Frontal cortex (tissue), 4 donors: ENCODE measurements around the gene TRA2A. TPM values are rescaled to one million over a fixed set of nuclear protein-coding genes. Genes with fewer than 3 reads are reported as not detected.
"Not testable (repeated sequence)": the region's sequence is repeated elsewhere in the genome, so short reads cannot be mapped to it uniquely, and the experiment has no call there.

Experiments used
- DNase-seq, 2 donors: peaks; one replicate each; pipeline ENCODE4 v3.0.0; 2012; ENCODE audit warnings: low spot score in 2 of 2
- FAIRE-seq: peaks from 2 replicates; lab custom pipeline; 2012; peaks lifted over from hg19 to GRCh38; lab: Jason Lieb, UNC
- total RNA-seq: library from RNA; depleted of rRNA; stranded (reverse); fragments of >200 nt; gene quantifications from one replicate; pipeline ENCODE4 v1.2.3, GENCODE V29; 2014
- donor health status: control.
- donor health status: control.
- donor health status: control.

Gene TRA2A
- total RNA-seq, 1 donor from 2014 or later, result 51.4 TPM

DNA sequence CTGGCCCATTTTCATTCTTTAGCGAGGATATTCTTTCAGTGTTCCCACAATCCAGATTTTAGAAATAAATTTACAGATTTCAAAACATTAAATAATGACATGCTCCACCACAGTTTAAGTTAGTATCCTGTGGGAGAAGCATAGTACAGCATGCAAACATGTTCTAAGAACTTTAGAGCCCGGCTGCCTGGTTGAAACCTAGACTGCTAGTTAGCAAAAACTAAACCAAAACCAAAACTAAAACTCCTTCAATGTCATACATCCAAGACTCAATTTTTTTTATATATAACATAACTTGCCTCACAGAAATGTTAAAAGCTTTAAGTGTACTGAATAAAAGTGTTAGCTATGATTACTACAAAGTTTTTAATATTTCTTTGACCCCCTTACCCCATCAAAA, 17.0 kb downstream of the TRA2A start:
- FAIRE-seq, result no peak
- DNase-seq, result no peak

DNA sequence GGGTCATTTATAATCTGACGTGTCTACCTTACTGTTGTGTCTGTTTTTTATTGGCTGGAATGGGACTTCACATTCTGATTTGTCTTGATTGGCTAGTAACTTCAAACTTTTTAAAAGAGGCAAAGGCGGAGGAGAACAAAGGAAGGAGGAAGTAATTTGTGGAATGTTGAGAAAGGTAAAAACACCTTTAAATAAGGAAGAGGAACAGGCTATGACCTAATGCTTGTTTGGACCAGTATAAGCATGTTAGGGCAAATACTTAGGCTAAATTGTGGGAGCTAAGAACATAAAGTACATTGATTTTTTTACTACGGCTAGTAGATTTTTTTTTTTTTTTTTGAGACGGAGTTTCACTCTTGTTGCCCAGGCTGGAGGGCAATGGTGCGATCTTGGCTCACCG, 18.0 kb downstream of the TRA2A start:
- not testable (repeated sequence) for FAIRE-seq, DNase-seq

DNA sequence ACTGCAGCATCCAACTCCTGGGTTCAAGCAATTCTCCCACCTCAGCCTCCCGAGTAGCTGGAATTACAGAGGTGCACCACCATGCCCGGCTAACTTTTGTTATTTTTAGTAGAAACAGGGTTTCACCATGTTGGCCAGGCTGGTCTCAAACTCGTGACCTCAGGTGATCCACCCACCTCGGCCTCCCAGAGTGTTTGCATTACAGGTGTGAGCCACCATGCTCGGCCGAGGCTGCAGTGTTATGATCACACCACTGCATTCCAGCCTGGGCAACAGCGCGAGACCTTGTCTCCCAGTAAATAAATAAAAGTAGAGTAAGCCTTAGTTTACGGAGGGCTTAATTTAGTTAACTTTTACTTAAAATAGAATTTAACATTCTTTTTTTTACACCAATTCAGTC, 37.8 kb downstream of the TRA2A start:
- no peak for DNase-seq
- no peak for FAIRE-seq

DNA sequence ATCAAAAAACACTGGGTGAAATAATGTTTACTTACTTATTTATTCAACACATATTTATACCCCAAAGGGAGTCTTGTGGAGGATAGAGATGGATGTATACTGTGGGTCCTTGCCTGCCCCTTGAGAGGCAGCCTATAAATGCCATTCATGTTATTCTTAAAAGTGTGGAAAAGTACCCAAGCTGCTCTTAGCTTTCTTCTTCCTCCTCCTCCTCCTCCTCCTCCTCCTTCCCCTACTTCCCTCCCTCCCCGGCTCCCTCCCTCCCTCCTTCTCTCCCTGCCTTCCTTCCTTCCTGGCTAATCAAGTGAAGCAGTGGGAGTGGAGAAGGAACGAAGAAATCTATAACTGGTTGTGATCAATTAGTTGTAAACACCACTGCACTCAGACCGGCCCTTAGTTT, 40.3 kb downstream of the TRA2A start:
- FAIRE-seq (no peak), DNase-seq (no peak)

DNA sequence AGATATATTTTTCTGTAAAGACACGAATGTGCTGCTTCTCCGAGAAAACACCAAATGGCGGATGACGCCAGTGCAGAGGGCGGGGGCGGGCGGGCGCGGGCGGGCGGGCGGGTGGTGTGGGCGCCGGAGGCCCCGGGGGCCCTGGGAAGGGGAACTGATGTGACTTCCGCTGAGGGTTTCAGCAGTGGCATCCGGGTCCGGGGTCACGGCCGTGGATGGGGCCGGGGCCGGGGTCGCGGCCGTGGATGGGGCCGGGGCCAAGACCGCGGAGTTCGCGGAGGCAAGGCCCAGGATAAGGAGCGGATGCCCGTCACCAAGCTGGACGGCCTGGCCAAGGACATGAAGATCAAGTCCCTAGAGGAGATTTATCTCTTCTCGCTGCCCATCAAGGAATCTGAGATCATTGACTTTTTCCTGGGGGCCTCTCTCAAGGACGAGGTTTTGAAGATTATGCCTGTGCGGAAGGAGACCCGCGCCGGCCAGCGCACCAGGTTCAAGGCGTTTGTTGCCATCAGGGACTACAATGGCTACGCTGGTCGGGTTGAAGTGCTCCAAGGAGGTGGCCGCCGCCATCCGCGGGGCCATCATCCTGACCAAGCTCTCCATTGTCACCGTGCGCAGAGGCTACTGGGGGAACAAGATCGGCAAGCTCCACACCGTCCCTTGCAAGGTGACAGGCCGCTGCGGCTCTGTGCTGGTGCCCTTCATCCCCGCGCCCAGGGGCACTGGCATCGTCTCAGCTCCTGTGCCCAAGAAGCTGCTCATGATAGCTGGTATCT, 41.2 kb downstream of the TRA2A start:
- no peak for FAIRE-seq
- DNase-seq, result peak; percentile 62 to 63

- FAIRE-seq, DNase-seq: not testable (repeated sequence)
Observed at GRCh38 chr7:23488714-23489113, 43.1 kb downstream of the TRA2A start.

DNA sequence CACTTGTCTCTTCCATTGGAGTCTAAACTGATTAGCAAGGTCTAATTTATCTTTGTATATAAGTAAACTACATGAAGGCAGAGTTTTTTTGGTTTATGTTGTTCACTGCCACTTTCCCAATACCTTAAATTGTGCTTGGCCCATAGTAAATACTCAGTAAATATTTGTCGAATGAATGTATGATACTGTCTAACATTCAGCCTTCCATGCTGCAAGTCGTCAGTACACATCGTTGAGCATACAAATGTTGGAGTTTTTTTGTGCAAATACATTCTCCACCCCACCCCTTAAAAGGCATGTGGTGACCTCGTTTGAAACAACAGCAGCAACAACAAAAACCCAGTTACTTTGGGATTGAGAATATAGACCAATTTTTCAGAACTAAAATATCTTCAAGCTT, 44.1 kb downstream of the TRA2A start:
- FAIRE-seq, result no peak
- no peak for DNase-seq

GRCh38 chr7:23486002-23486773, 45.6 kb downstream of the TRA2A start:
- no peak for DNase-seq
- no peak for FAIRE-seq

- no peak for FAIRE-seq
Observed at GRCh38 chr7:23482686-23483085, 49.1 kb downstream of the TRA2A start.

GRCh38 chr7:23477962-23478866, 53.6 kb downstream of the TRA2A start:
- no peak for DNase-seq
- peak; percentile 70 for FAIRE-seq

More at GRCh38 chr7:23482686-23483085, 49.1 kb downstream of the TRA2A start:
- DNase-seq, result no peak

DNA sequence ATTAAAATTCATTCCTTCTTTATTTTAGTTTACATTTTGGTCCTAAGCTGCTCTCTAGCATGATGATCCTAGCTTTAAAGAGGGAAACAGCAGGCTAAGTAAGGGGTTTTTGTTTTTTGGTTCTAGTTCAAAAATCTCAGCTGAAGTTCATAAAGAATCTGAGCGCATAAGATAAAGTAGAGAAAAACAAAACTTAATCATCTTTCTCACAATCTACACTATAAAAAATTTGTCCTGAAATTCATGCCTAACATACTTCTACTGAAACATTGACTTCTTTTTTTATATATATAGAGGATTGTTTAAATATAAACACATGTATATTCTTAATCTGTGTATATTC, 54.7 kb downstream of the TRA2A start:
- FAIRE-seq, result no peak
- DNase-seq, result no peak

GRCh38 chr7:23476286-23477156, 55.3 kb downstream of the TRA2A start:
- FAIRE-seq, result no peak
- no peak for DNase-seq

DNA sequence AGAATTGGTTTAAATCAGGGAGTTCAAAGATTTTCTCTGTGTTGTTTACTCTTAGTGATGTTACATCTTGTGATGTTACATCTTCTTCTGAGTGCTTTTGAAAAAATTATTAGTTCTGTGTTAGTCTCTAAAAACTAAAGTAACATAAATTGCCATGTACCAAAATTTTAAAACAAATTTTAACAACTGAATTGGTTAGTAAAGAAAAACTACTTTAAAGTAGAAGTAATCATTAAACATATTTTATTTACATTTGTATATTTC, 56.3 kb downstream of the TRA2A start:
- FAIRE-seq (peak; percentile 86), DNase-seq (no peak)

DNA sequence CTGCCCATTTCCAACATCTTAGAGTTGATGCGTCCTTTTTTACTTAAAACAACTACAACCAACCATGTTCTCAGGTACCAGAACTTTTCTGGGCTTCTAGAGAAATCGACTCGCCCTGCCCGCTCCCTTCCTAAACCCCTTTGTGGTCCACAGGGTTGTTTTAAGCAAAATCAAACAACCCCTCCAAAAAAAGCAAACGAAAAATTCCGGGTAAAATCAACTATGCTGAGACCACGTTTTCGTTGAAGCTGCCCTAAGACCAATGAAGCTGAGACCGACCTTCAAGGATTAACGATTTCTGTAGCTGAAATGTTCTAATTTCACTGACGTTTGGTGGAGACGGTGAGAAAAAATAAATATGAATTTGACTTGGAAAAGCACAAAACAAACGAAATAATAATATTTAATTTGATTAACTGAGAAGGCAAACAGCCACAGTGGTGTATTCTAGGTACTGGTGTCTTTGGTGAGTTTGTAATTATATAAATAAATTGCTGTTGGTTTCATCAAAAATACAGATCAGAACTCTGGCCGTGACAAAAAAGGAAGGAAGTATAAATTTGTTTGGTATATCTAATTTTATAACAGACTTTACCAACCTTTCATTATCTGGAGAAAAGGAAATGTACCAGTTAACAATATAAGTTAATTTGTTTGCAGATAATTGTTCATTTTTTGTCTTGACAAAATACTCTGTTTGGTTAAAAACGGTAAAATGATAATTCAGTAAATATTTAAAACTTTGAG, 56.8 kb downstream of the TRA2A start:
- no peak for DNase-seq
- peak; percentile 24 for FAIRE-seq

DNA sequence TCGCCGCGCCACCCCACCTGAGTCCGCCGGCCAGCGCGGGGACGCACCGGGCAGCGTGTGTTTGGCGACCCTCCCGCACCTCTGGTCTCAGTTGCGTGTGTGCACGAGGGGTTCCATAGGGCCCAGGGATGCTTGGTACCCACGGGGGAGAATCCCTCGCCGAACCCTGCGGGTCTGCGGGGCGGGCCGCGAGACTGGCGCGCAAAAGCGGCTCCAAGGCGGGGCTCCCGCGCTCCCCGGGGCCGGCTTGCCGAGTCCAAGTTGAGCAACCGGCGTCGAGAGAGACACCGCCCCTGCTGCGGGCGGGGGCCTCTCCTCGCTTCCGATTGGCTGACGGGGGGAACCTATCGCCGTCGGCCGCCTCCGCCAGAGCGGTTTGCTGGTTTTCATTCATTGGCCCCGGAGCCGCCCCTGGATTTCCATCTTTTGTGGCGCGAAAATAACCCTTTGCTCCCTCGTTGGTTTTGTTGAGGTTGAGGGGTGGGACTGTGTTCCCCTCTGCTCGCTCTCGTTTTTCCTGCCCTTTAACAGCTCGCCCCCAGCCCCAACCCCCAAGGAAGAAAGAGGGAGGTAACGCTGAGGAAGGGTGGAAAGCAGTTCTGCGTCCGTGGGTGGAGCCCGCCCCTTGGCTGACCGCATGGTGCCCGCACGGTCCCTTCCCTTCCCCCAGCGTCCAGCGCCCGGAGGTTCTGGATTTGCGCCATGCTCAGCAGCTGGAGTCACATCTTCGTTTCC, 57.5 kb downstream of the TRA2A start:
- DNase-seq (peak in 1 of 2 donors; percentile 55), FAIRE-seq (no peak)

GRCh38 chr7:23473844-23474093, 58.0 kb downstream of the TRA2A start:
- DNase-seq (no peak), FAIRE-seq (no peak)

GRCh38 chr7:23472956-23473843, 58.6 kb downstream of the TRA2A start:
- FAIRE-seq (no peak), DNase-seq (no peak)

DNA sequence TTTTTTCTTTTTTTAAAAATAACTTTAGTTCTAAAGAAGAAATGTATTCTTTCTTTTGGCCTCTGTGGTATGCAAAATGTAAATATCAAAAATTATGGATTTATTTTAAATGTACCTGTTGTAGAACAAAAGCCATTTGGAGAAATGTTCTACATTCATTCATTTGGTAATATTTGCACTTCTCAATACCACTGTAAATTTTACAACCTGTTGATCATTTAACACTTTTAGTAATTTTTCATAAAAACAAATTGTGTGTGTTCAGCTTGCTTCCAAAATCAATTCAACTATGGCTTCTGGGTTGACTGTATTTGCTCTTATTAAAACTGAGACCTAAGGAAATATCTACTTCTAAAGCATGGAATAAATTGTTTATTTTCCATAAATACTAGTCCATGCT, 59.2 kb downstream of the TRA2A start:
- FAIRE-seq (no peak), DNase-seq (no peak)
